ENCODE results near the gene SMARCAD1. TPM values are rescaled to one million over a fixed set of nuclear protein-coding genes. Genes with fewer than 3 reads are reported as not detected.

Gene SMARCAD1
- total RNA-seq, 1 donor from 2014 or later: 43.0 TPM

- no peak for DNase-seq (ENCODE audit: low spot score)
- TF ChIP-seq CTCF (IDR thresholded peaks at IDR 0.05; ENCODE audit: unreplicated experiment): no peak
- Mint-ChIP-seq H3K27ac (ENCODE audit: unreplicated experiment) (no peak overlapping the region), H3K27me3 (ENCODE audit: unreplicated experiment) (peaks cover 4% of the 10 kb centered on the region), H3K4me3 (ENCODE audit: unreplicated experiment) (no peak overlapping the region), H3K36me3 (ENCODE audit: low read depth, unreplicated experiment) (no peaks in the 10 kb centered on the region), H3K9me3 (ENCODE audit: unreplicated experiment) (no peaks in the 10 kb centered on the region), H3K4me1 (ENCODE audit: unreplicated experiment) (peaks cover 15% of the 10 kb centered on the region)
Measured at GRCh38 chr4:94302191-94302590, 94.5 kb downstream of the SMARCAD1 start.

- no peaks in the 10 kb centered on the region for H3K9me3 Mint-ChIP-seq (ENCODE audit: unreplicated experiment)
- peaks cover 4% of the 10 kb centered on the region for H3K27me3 Mint-ChIP-seq (ENCODE audit: unreplicated experiment)
- no peak overlapping the region for H3K27ac Mint-ChIP-seq (ENCODE audit: unreplicated experiment)
- peak; percentile 33 for DNase-seq (ENCODE audit: low spot score)
- no peaks in the 10 kb centered on the region for H3K36me3 Mint-ChIP-seq (ENCODE audit: low read depth, unreplicated experiment)
- peaks cover 21% of the 10 kb centered on the region for H3K4me1 Mint-ChIP-seq (ENCODE audit: unreplicated experiment)
- no peak overlapping the region for H3K4me3 Mint-ChIP-seq (ENCODE audit: unreplicated experiment)
- peak; percentile 63 for TF ChIP-seq CTCF (IDR thresholded peaks at IDR 0.05; ENCODE audit: unreplicated experiment)
Measured at GRCh38 chr4:94304365-94304971, 96.8 kb downstream of the SMARCAD1 start.

GRCh38 chr4:94305466-94306225 is 98.0 kb downstream of the SMARCAD1 start:
- H3K4me1 Mint-ChIP-seq (ENCODE audit: unreplicated experiment): peaks cover 21% of the 10 kb centered on the region
- TF ChIP-seq CTCF (IDR thresholded peaks at IDR 0.05; ENCODE audit: unreplicated experiment): no peak
- peaks cover 4% of the 10 kb centered on the region for H3K27me3 Mint-ChIP-seq (ENCODE audit: unreplicated experiment)
- peak overlapping the region; percentile 98 for H3K27ac Mint-ChIP-seq (ENCODE audit: unreplicated experiment)
- H3K9me3 Mint-ChIP-seq (ENCODE audit: unreplicated experiment): no peaks in the 10 kb centered on the region
- no peak overlapping the region for H3K4me3 Mint-ChIP-seq (ENCODE audit: unreplicated experiment)
- DNase-seq (ENCODE audit: low spot score): no peak
- H3K36me3 Mint-ChIP-seq (ENCODE audit: low read depth, unreplicated experiment): no peaks in the 10 kb centered on the region

- no peaks in the 10 kb centered on the region for H3K9me3 Mint-ChIP-seq (ENCODE audit: unreplicated experiment)
- peaks cover 4% of the 10 kb centered on the region for H3K27me3 Mint-ChIP-seq (ENCODE audit: unreplicated experiment)
- no peak for TF ChIP-seq CTCF (IDR thresholded peaks at IDR 0.05; ENCODE audit: unreplicated experiment)
- no peak for DNase-seq (ENCODE audit: low spot score)
- H3K4me1 Mint-ChIP-seq (ENCODE audit: unreplicated experiment): peaks cover 21% of the 10 kb centered on the region
- peak overlapping the region; percentile 98 for H3K27ac Mint-ChIP-seq (ENCODE audit: unreplicated experiment)
- no peaks in the 10 kb centered on the region for H3K36me3 Mint-ChIP-seq (ENCODE audit: low read depth, unreplicated experiment)
- no peak overlapping the region for H3K4me3 Mint-ChIP-seq (ENCODE audit: unreplicated experiment)
Measured at GRCh38 chr4:94306713-94307112, 99.0 kb downstream of the SMARCAD1 start.

Data from endothelial cell (in vitro differentiated cells).